Ovary (tissue), 3 donors: ENCODE results near the gene SCN9A.

Source experiments
- EP300 ChIP-seq: sonication (generic); formaldehyde crosslinking; IDR thresholded peaks from one replicate; pipeline ENCODE4 v1.6.1; 2017; ENCODE audit warnings: antibody characterized with exemption
- POLR2A ChIP-seq: fragments of 450-650 bp; IDR thresholded peaks from one replicate; pipeline ENCODE4 v1.6.1; 2017; ENCODE audit warnings: antibody characterized with exemption, mild to moderate bottlenecking, moderate library complexity
- TF ChIP-seq, protein P1 (sequence below), 3 donors: fragments of 450-650 bp in 2 of 3; fragments of 200-600 bp in 1 of 3; IDR thresholded peaks; one replicate each; pipeline versions ENCODE4 v1.5.1 to v1.8.0; 2016 to 2022; ENCODE audit warnings: antibody characterized with exemption in 3 of 3, mild to moderate bottlenecking in 1 of 3
- donor health status: DM: no; HTN: no; CAD: no.

DNA sequence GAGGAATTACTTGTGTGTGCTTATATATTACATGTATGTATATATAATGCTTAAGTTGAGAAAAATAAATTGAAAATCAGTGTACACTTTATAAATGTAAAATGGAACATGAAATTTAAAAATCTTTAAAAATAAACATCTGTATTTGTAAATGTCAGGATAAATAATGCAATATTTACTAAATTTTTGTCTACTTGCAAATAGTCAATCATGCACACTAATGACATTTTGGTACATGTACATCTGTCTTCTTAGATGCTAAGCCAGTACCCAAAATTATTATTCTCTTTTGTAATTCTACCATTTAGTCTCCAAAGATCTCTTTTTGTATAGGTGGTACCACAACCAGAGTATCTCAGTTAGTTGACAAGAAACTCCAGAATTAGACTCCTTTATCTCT lies 151.5 kb downstream of the SCN9A start:
- no peak for TF ChIP-seq POLR2A
- no peak for TF ChIP-seq EP300
- TF ChIP-seq, protein P1, sequence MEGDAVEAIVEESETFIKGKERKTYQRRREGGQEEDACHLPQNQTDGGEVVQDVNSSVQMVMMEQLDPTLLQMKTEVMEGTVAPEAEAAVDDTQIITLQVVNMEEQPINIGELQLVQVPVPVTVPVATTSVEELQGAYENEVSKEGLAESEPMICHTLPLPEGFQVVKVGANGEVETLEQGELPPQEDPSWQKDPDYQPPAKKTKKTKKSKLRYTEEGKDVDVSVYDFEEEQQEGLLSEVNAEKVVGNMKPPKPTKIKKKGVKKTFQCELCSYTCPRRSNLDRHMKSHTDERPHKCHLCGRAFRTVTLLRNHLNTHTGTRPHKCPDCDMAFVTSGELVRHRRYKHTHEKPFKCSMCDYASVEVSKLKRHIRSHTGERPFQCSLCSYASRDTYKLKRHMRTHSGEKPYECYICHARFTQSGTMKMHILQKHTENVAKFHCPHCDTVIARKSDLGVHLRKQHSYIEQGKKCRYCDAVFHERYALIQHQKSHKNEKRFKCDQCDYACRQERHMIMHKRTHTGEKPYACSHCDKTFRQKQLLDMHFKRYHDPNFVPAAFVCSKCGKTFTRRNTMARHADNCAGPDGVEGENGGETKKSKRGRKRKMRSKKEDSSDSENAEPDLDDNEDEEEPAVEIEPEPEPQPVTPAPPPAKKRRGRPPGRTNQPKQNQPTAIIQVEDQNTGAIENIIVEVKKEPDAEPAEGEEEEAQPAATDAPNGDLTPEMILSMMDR (IDR thresholded peaks at IDR 0.05), result no peak
